KMS-11 (cell line): Measurements from ENCODE around the gene LHFPL3.
A peak's percentile ranks its signal among the peaks of the same experiment; 100 is the strongest.
"Not testable (repeated sequence)": the region's sequence is repeated elsewhere in the genome, so short reads cannot be mapped to it uniquely, and the experiment has no call there.

Experiments
- H2AFZ ChIP-seq: fragments of 200-600 bp; sonication (generic); 2 replicates; pipeline ENCODE4 v1.6.1; 2016; ENCODE audit warnings: antibody characterized with exemption, mixed run types, low read depth
- H3K27ac ChIP-seq: fragments of 200-600 bp; sonication (generic); 2 replicates; pipeline ENCODE4 v1.6.1; 2016; ENCODE audit warnings: mild to moderate bottlenecking, mixed run types
- H3K27me3 ChIP-seq: fragments of 200-600 bp; sonication (generic); 2 replicates; pipeline ENCODE4 v1.6.1; 2017; ENCODE audit warnings: mild to moderate bottlenecking, low read depth, mixed run types, moderate library complexity; ENCODE audit not compliant: insufficient read depth
- H3K36me3 ChIP-seq: fragments of 200-600 bp; sonication (generic); 2 replicates; pipeline ENCODE4 v1.6.1; 2017; ENCODE audit warnings: mild to moderate bottlenecking, mixed run types; ENCODE audit not compliant: insufficient read depth
- H3K4me1 ChIP-seq: fragments of 200-600 bp; sonication (generic); 2 replicates; pipeline ENCODE4 v1.6.1; 2016; ENCODE audit warnings: mild to moderate bottlenecking, low read depth, mixed run types; ENCODE audit not compliant: poor library complexity, severe bottlenecking
- H3K4me2 ChIP-seq: fragments of 200-600 bp; sonication (generic); 2 replicates; pipeline ENCODE4 v1.7.0; 2016; ENCODE audit warnings: mild to moderate bottlenecking, mixed run types
- H3K4me3 ChIP-seq: fragments of 200-600 bp; sonication (generic); IDR thresholded peaks from 2 replicates; pipeline ENCODE4 v1.6.1; 2017; ENCODE audit warnings: low read depth, low read length, mixed read lengths; ENCODE audit not compliant: insufficient read depth
- H3K79me2 ChIP-seq: fragments of 200-600 bp; sonication (generic); 2 replicates; pipeline ENCODE4 v1.6.1; 2016; ENCODE audit warnings: low read depth, mixed run types; ENCODE audit not compliant: insufficient read depth
- H3K9ac ChIP-seq: fragments of 200-600 bp; sonication (generic); 2 replicates; pipeline ENCODE4 v1.6.1; 2016; ENCODE audit warnings: mild to moderate bottlenecking, mixed run types
- H4K20me1 ChIP-seq: fragments of 200-600 bp; sonication (generic); 2 replicates; pipeline ENCODE4 v1.6.1; 2016; ENCODE audit warnings: mild to moderate bottlenecking, mixed run types; ENCODE audit not compliant: insufficient read depth
- TF ChIP-seq, protein P1 (sequence below): fragments of 200-600 bp; sonication (generic); conservative IDR thresholded peaks from 2 replicates; pipeline ENCODE4 v1.6.1; 2017; ENCODE audit warnings: low read depth, mild to moderate bottlenecking, antibody characterized with exemption, low read length, moderate library complexity, mixed read lengths

The LHFPL3 gene

DNA sequence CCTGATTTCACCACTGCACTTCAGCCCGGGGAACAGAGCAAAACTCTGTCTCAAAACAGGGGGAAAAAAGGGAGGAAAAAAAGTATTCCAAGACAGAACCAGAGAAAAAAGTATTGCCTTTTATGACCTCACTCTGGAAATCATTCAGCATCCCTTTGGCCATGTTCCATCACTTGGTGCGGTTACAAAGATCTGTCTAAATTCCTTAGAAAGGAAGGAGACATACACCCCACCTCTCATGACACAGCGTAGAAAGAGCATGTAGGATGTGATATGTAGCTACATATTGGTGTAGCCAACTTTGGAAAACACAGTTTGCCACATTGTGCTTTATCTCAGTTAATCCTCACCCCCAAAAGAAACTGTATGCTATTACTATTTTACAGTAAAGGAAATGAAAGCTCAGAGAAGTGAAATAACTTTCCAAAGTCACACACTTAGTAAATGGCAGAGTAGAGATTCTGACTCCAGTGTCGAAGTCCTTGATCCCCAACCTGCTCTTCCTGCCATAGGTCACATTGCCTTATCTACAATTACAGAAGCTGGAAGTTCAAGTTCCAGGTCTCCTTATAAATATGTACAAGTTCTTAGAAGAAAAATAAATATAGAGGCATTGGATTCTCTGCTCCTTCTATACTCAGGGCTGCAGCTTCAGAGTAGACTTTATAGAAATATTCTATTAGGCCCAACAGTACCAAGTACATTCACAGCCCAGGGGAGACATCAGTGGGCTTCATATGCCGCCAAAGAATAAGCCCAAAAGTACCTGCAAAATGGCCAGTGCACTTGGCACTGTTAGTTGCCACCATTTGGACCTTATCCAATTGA, 594.0 kb downstream of the LHFPL3 start:
- Histone ChIP-seq H3K27me3 (no peaks in the 10 kb centered on the region), H4K20me1 (no peaks in the 10 kb centered on the region), H3K36me3 (no peaks in the 10 kb centered on the region), H2AFZ (no peak overlapping the region; the same call in 1 of the 2 replicates), H3K79me2 (no peaks in the 10 kb centered on the region), H3K9ac (no peak overlapping the region; the same call in 1 of the 2 replicates), H3K27ac (no peak overlapping the region; the same call in 1 of the 2 replicates), H3K4me3 (no peak overlapping the region), H3K4me2 (peak overlapping the region; percentile 52; the same call in 1 of the 2 replicates), H3K4me1 (peaks cover 47% of the 10 kb centered on the region)
- TF ChIP-seq, protein P1, sequence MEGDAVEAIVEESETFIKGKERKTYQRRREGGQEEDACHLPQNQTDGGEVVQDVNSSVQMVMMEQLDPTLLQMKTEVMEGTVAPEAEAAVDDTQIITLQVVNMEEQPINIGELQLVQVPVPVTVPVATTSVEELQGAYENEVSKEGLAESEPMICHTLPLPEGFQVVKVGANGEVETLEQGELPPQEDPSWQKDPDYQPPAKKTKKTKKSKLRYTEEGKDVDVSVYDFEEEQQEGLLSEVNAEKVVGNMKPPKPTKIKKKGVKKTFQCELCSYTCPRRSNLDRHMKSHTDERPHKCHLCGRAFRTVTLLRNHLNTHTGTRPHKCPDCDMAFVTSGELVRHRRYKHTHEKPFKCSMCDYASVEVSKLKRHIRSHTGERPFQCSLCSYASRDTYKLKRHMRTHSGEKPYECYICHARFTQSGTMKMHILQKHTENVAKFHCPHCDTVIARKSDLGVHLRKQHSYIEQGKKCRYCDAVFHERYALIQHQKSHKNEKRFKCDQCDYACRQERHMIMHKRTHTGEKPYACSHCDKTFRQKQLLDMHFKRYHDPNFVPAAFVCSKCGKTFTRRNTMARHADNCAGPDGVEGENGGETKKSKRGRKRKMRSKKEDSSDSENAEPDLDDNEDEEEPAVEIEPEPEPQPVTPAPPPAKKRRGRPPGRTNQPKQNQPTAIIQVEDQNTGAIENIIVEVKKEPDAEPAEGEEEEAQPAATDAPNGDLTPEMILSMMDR = no peak

DNA sequence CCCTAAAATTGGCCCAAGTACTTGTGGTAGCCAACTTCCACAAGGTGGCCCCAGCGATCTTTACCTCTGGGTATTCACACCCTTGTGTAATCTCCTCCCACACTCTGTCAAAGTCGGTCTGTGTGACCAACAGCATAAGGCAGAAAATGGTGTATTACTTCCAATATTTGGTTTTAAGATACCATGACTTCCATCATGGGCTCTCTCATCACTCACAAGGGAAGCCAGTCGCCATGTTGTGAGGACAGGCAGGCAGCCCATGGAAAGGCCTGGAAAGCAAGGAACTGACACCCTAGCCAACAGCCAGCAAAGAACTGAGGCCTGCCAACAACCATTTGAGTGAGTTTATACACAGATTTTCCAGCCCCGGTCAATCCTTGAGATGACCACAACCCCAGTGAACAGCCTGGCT, 594.6 kb downstream of the LHFPL3 start:
- H3K4me3 ChIP-seq = no peak overlapping the region
- no peaks in the 10 kb centered on the region for H3K27me3 ChIP-seq
- H3K9ac ChIP-seq = peak overlapping the region; percentile 18; the same call in 1 of the 2 replicates
- no peaks in the 10 kb centered on the region for H3K36me3 ChIP-seq
- H3K27ac ChIP-seq = peak overlapping the region; percentile 9
- H4K20me1 ChIP-seq = no peaks in the 10 kb centered on the region
- H2AFZ ChIP-seq = peak overlapping the region; percentile 71
- H3K79me2 ChIP-seq = no peaks in the 10 kb centered on the region
- peak overlapping the region; percentile 52 for H3K4me2 ChIP-seq
- TF ChIP-seq, protein P1 = peak; percentile 93
- H3K4me1 ChIP-seq = peaks cover 41% of the 10 kb centered on the region

DNA sequence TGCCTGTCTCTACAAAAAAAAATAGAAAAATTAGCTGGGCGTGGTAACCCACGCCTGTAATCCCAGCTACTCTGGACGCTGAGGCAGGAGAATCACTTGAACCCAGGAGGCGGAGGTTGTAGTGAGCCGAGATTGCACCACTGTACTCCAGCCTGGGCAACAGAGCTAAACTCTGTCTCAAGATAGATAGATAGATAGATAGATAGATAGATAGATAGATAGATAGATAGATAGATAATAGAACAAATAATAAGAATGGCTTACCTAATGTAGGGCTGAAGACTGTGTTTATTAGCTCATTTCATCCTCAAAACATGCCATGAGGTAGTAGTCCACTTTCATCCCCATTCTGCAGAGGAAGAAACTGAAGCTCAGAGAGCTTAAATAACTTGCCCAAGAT, 597.8 kb downstream of the LHFPL3 start:
- not testable (repeated sequence) for H4K20me1 ChIP-seq, H3K36me3 ChIP-seq, H2AFZ ChIP-seq, H3K4me2 ChIP-seq, H3K79me2 ChIP-seq, H3K4me3 ChIP-seq, H3K9ac ChIP-seq, H3K27me3 ChIP-seq, H3K27ac ChIP-seq
- peaks cover 58% of the 10 kb centered on the region for H3K4me1 ChIP-seq

DNA sequence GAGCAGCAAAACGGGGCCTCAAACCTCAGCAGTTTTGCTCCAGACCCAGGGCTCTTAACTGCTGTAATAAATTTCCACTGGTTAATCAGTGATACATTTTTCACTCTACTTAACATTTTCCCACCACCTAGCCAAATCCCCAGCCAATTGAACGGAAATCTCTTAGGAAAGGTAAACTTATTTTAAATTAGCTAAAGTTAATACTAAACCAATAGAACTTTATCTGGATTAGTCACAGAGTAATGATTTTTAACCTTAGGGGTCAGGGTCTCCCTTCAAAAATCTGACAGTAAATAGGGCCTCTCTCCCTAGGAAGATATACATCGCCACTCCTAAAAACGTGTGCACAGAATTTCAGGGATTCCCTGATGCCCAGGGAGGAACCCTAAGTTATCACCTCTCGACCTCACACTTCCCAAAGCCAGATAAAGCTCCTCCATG, 598.2 kb downstream of the LHFPL3 start:
- Histone ChIP-seq H3K9ac (no peak overlapping the region), H3K4me2 (no peak overlapping the region), H3K27ac (no peak overlapping the region), H3K4me3 (no peak overlapping the region), H3K79me2 (no peaks in the 10 kb centered on the region), H3K4me1 (peaks cover 61% of the 10 kb centered on the region), H3K36me3 (no peaks in the 10 kb centered on the region), H4K20me1 (no peaks in the 10 kb centered on the region), H3K27me3 (no peaks in the 10 kb centered on the region), H2AFZ (no peak overlapping the region)
- TF ChIP-seq, protein P1 = no peak

DNA sequence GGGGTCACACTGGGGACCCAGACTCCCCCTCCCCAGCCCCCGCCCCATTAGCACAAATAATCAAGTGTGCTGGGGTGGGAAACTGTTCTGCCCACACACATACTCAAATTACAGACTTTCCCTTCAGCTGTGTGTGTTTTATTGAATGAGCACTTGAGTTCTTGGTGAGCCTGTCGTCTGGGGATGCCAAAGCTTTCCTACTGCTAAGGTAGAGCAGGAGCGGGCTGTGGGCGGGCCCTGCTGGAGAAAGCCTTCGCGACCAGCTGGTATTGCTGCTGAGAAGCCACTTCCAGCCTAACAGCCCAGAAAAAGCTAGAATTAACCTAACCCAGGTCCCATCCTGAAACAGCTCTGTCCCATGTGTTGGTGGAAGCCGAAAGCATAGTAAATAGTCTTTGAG, 598.7 kb downstream of the LHFPL3 start:
- Histone ChIP-seq H3K27me3 (no peaks in the 10 kb centered on the region), H3K36me3 (no peaks in the 10 kb centered on the region), H3K27ac (no peak overlapping the region), H3K9ac (no peak overlapping the region), H3K4me3 (no peak overlapping the region), H3K4me1 (peaks cover 61% of the 10 kb centered on the region), H3K79me2 (no peaks in the 10 kb centered on the region), H3K4me2 (no peak overlapping the region), H4K20me1 (no peaks in the 10 kb centered on the region), H2AFZ (no peak overlapping the region)
- TF ChIP-seq, protein P1 = no peak
